BLaER1 treated with 17β-estradiol and CSF1 and Interleukin-3, amounts not matched to agents 10 nM and 100 nM (cell line): ENCODE results near the gene SLC29A2.

Source experiments
- H3K27ac ChIP-seq, 11 experiments: shearing (Covaris generic); formaldehyde crosslinking; 2 replicates each; pipeline ENCODE4 v1.8.1; 2022
- H3K27me3 ChIP-seq, 11 experiments: shearing (Covaris generic); formaldehyde crosslinking; 2 replicates each; pipeline ENCODE4 v1.8.1; 2022
- H3K36me3 ChIP-seq, 11 experiments: shearing (Covaris generic); formaldehyde crosslinking; 2 replicates each; pipeline ENCODE4 v1.8.1; 2022
- H3K4me1 ChIP-seq, 10 experiments: shearing (Covaris generic); formaldehyde crosslinking; 2 replicates each; pipeline ENCODE4 v1.8.1; 2022
- H3K4me2 ChIP-seq, 11 experiments: shearing (Covaris generic); formaldehyde crosslinking; 2 replicates each; pipeline ENCODE4 v1.8.1; 2022
- H3K4me3 ChIP-seq, 10 experiments: shearing (Covaris generic); formaldehyde crosslinking; 2 replicates each; pipeline ENCODE4 v1.8.1; 2022
- H3K9ac ChIP-seq, 11 experiments: shearing (Covaris generic); formaldehyde crosslinking; 2 replicates each; pipeline ENCODE4 v1.8.1; 2022
- H3K9me3 ChIP-seq, 11 experiments: shearing (Covaris generic); formaldehyde crosslinking; replicated peaks in 1 of 11; 2 replicates each; pipeline ENCODE4 v1.8.1; 2022
- H4K20me1 ChIP-seq, 11 experiments: shearing (Covaris generic); formaldehyde crosslinking; 2 replicates each; pipeline ENCODE4 v1.8.1; 2022
- Cebpa-rat ChIP-seq, 11 experiments: shearing (Covaris generic); IDR thresholded peaks; 2 replicates each; pipeline ENCODE4 v1.8.1; 2022

The SLC29A2 gene

GRCh38 chr11:66346476-66347424 is 24.8 kb downstream of the SLC29A2 start:
- Histone ChIP-seq H3K36me3 (peaks cover 7 to 21% (median 16%) of the 10 kb centered on the region in 11 experiments), H3K27me3 (no peaks in the 10 kb centered on the region), H3K9me3 (no peaks in the 10 kb centered on the region), H3K4me1 (peaks cover 43 to 56% (median 49%) of the 10 kb centered on the region in 10 experiments), H4K20me1 (peaks cover 0 to 29% (median 17%) of the 10 kb centered on the region in 11 experiments; a peak in 10 of 22 replicates), H3K4me3 (peak overlapping the region; percentile 73 to 98 (median 85)), H3K4me2 (peak overlapping the region; percentile 89 to 100 (median 100)), H3K27ac (peak overlapping the region; percentile 37 to 83 (median 73); a peak in 20 of 22 replicates), H3K9ac (peak overlapping the region; percentile 86 to 94 (median 91))
- no peak for TF ChIP-seq Cebpa-rat (IDR thresholded peaks at IDR 0.05)

- Histone ChIP-seq H3K27me3 (no peaks in the 10 kb centered on the region), H3K27ac (peak overlapping the region in 10 of 11 experiments; percentile 75 to 85 (median 80); a peak in 21 of 22 replicates), H4K20me1 (peaks cover 0 to 43% (median 17%) of the 10 kb centered on the region in 11 experiments; a peak in 13 of 22 replicates), H3K9ac (peak overlapping the region; percentile 86 to 94 (median 91); a peak in 21 of 22 replicates), H3K4me1 (peaks cover 43 to 53% (median 49%) of the 10 kb centered on the region in 10 experiments), H3K9me3 (no peaks in the 10 kb centered on the region), H3K4me3 (peak overlapping the region; percentile 79 to 98 (median 92)), H3K4me2 (peak overlapping the region; percentile 89 to 100 (median 100)), H3K36me3 (peaks cover 22 to 35% (median 31%) of the 10 kb centered on the region in 11 experiments)
- no peak for TF ChIP-seq Cebpa-rat (IDR thresholded peaks at IDR 0.05)
Observed at GRCh38 chr11:66345316-66345649, 26.3 kb downstream of the SLC29A2 start.

- Histone ChIP-seq H3K4me2 (peak within 1 kb of the TSS; percentile 89 to 100 (median 100)), H3K9ac (peak within 1 kb of the TSS; percentile 86 to 94 (median 91)), H3K27me3 (no peaks in the 10 kb centered on the region), H3K27ac (peak within 1 kb of the TSS; percentile 65 to 85 (median 80)), H3K9me3 (no peaks in the 10 kb centered on the region), H3K36me3 (peaks cover 27 to 41% (median 36%) of the 10 kb centered on the region in 11 experiments), H3K4me1 (peaks cover 43 to 53% (median 49%) of the 10 kb centered on the region in 10 experiments), H3K4me3 (peak within 1 kb of the TSS; percentile 79 to 98 (median 92)), H4K20me1 (peaks cover 0 to 45% (median 17%) of the 10 kb centered on the region in 11 experiments; a peak in 14 of 22 replicates)
- no peak for TF ChIP-seq Cebpa-rat (IDR thresholded peaks at IDR 0.05)
Observed at GRCh38 chr11:66344550-66345315, 26.8 kb downstream of the SLC29A2 start, which contains the start of gene BRMS1. Gene BRMS1 (minus strand): TSS chr11:66345104. CDS start chr11:66342234, 2,870 bp downstream.

DNA sequence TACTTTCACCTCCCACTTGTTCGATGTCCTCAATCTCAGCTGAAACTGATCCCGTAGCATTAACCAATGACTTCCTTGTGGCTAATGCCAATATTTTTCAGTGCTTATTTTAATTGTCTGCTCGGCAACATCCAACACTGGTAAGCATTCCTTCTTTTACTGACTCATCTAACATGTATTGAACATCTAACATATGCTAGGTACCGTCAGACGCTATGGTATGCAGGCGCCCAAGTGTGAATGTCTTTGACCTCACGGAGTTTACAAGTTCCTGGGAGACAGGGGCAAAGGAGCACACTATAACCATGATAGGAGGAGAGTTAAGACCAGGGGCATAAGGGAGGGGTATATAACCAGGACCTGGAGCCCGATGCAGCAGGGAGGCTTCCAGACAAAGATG is 28.4 kb downstream of the SLC29A2 start:
- peaks cover 39 to 58% (median 51%) of the 10 kb centered on the region in 10 experiments for H3K4me1 ChIP-seq

DNA sequence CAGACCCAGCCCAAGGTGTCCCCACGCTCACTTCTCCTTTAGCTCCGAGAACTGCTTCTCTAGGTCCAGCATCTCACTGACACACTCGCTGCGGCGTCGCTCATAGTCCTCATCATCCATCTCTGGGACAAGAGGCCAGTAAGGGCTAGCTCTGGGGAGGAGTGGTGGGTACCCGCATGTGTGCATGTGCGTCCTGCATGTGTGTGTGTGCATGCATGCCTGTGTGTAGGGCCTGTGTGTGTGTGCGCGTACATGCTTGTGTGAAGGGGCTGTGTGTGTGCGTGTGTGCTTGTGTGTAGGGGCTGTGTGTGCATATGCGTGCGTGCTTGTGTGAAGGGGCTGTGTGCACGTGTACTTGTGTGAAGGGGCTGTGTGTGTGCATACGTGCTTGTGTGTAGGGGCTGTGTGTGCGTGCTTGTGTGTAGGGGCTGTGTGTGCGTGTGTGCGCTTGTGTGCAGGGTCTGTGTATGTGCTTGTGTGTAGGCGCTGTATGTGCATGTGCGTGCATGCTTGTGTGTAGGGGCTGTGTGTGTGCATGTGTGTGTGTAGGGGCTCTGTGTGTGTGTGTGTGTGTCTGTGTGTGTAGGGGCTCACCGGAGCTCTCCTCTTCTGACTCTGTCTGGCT is 29.9 kb downstream of the SLC29A2 start:
- no peak overlapping the region for H3K4me3 ChIP-seq
- H3K27me3 ChIP-seq = no peaks in the 10 kb centered on the region
- no peaks in the 10 kb centered on the region for H3K9me3 ChIP-seq
- H3K4me2 ChIP-seq = no peak overlapping the region
- TF ChIP-seq Cebpa-rat (IDR thresholded peaks at IDR 0.05) = no peak
- H3K9ac ChIP-seq = no peak overlapping the region
- no peak overlapping the region for H3K27ac ChIP-seq
- H3K4me1 ChIP-seq = peaks cover 48 to 65% (median 58%) of the 10 kb centered on the region in 10 experiments
- peaks cover 0 to 73% (median 44%) of the 10 kb centered on the region in 11 experiments; a peak in 19 of 22 replicates for H4K20me1 ChIP-seq
- peaks cover 48 to 69% (median 63%) of the 10 kb centered on the region in 11 experiments for H3K36me3 ChIP-seq

More for the DNA sequence above, 28.4 kb downstream of the SLC29A2 start:
- TF ChIP-seq Cebpa-rat (IDR thresholded peaks at IDR 0.05) = no peak
- H3K9ac ChIP-seq = peak overlapping the region; percentile 86 to 94 (median 91); a peak in 18 of 22 replicates
- no peaks in the 10 kb centered on the region for H3K27me3 ChIP-seq
- H3K9me3 ChIP-seq = no peaks in the 10 kb centered on the region
- H4K20me1 ChIP-seq = peaks cover 0 to 58% (median 31%) of the 10 kb centered on the region in 11 experiments; a peak in 14 of 22 replicates
- peaks cover 42 to 56% (median 52%) of the 10 kb centered on the region in 11 experiments for H3K36me3 ChIP-seq
- H3K4me3 ChIP-seq = peak overlapping the region in 2 of 10 experiments; percentile 90 to 93; a peak in 1 of 20 replicates
- H3K4me2 ChIP-seq = peak overlapping the region; percentile 89 to 100 (median 98)
- no peak overlapping the region for H3K27ac ChIP-seq

GRCh38 chr11:66340596-66341501 is 30.7 kb downstream of the SLC29A2 start:
- Histone ChIP-seq H4K20me1 (peaks cover 0 to 81% (median 44%) of the 10 kb centered on the region in 11 experiments; a peak in 19 of 22 replicates), H3K4me1 (peaks cover 46 to 65% (median 57%) of the 10 kb centered on the region in 10 experiments), H3K9me3 (no peaks in the 10 kb centered on the region), H3K4me2 (no peak overlapping the region), H3K36me3 (peaks cover 48 to 69% (median 63%) of the 10 kb centered on the region in 11 experiments), H3K27ac (no peak overlapping the region), H3K4me3 (no peak overlapping the region), H3K9ac (peak overlapping the region in 1 of 11 experiments; percentile 14; a peak in 1 of 22 replicates), H3K27me3 (no peaks in the 10 kb centered on the region)
- no peak for TF ChIP-seq Cebpa-rat (IDR thresholded peaks at IDR 0.05)

- Histone ChIP-seq H3K4me3 (no peak overlapping the region), H3K4me2 (no peak overlapping the region), H4K20me1 (peaks cover 0 to 84% (median 44%) of the 10 kb centered on the region in 11 experiments; a peak in 19 of 22 replicates), H3K9me3 (no peaks in the 10 kb centered on the region), H3K27ac (no peak overlapping the region), H3K9ac (peak overlapping the region in 2 of 11 experiments; percentile 14 to 27; a peak in 3 of 22 replicates), H3K36me3 (peaks cover 48 to 69% (median 63%) of the 10 kb centered on the region in 11 experiments), H3K4me1 (peaks cover 48 to 67% (median 59%) of the 10 kb centered on the region in 10 experiments), H3K27me3 (peaks cover 0 to 1% (median 0%) of the 10 kb centered on the region in 11 experiments; a peak in 3 of 22 replicates)
- TF ChIP-seq Cebpa-rat (IDR thresholded peaks at IDR 0.05) = no peak
Observed at GRCh38 chr11:66339686-66340483, 31.7 kb downstream of the SLC29A2 start.
